HG03460 (cell line): Measurements from ENCODE around the gene GGTLC2.
"Not testable (repeated sequence)": the region's sequence is repeated elsewhere in the genome, so short reads cannot be mapped to it uniquely, and the experiment has no call there.

Experiments used
- ATAC-seq: cut with Tn5 transposase; IDR thresholded peaks from one replicate; pipeline ENCODE4 v1.9.1; 2021; ENCODE audit not compliant: unreplicated experiment

The GGTLC2 gene

DNA sequence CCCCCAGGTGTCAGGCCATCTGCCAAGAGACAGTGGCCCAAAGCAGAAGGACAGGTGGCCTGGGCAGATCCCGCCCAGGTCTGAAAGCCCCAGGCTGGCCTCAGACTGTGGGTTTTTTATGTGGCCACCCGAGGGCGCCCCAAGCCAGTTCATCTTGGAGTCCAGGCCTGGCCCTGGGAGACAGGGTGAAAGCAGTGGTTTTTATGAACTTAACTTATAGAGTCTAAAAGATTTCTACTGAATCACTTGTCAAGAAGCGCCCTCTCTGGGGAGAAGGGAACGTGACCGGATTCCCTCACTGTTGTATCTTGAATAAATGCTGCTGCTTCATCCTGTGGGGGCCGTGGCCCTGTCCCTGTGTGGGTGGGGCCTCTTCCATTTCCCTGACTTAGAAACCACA, 8.2 kb upstream of the GGTLC2 start:
- not testable (repeated sequence) for ATAC-seq

DNA sequence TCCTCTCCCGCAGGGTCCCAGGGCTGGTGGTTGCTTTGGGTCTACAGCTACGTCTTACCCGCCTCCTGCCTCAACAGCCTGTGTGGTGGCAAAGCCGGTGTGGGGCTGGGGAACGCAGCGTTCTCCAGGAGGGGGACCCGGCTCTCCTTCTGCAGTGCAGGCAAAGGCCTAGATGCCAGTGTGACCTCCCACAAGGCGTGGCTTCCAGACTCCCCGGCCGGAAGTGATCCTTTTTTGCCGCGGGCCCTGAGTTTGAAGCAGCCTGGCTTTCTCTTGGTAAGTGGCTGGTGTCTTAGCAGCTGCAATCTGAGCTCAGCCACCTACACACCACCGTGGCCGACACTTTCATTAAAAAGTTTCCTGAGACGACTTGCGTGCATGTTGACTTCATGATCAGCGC, 6.1 kb upstream of the GGTLC2 start:
- ATAC-seq, result not testable (repeated sequence)

DNA sequence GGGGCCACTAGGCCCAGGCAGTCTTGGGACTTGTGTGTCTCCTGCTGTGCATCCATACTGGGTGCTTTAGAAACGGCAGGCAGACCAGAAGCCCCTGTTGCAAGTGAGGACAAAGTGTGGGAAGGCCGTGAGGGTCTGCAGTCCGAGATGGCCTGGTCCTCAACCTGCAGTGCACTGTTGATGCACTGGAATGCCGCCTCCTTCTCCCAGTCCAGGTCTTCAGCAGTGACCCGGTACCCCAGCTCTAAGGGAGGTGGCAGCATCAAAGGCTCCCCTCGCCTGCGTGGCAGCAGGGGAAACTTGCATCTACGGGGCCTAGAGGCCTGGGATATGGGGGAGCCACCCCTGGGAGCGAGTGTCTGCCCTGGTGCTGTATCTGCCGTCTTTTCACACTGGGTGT, 2.2 kb upstream of the GGTLC2 start:
- ATAC-seq, result not testable (repeated sequence)

DNA sequence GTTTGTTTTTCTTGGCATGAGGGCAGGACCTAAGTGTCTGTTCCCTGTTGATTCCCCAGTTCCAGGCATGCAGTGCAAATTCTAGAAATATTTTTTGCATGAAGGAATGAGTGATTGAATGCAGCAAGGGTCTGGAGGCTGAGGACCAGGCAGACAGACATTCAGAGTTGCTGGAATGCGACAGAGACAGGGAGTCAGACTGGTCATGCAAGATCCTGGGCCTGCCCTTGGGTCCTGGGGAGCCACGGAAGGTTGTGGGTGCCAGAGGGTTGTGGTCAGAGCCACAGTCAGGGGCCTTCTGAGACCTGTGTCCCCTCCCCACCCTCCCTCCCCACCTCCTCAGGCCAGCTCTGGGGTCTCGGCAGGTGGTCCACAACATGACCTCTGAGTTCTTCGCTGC, 1.6 kb downstream of the GGTLC2 start:
- not testable (repeated sequence) for ATAC-seq

DNA sequence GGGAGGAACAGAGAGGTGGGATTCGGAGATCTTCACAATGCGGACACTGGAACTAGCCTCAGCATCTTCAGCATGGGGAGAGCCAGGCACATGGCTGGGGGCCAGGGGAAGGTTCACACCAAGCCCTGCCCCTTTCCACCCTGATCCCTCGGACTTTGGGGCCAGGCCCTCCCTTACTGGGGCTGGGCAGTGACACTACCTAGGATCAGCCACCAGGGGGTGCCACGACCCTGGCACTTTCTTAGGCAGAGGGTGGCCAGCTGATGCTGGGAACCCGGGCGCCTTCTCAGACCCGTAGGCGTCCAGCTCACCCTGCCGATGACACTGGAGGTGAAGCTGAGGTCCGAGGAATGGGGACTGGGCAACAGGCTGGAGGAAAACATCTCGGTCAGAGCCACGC, 3.5 kb downstream of the GGTLC2 start:
- ATAC-seq, result not testable (repeated sequence)

DNA sequence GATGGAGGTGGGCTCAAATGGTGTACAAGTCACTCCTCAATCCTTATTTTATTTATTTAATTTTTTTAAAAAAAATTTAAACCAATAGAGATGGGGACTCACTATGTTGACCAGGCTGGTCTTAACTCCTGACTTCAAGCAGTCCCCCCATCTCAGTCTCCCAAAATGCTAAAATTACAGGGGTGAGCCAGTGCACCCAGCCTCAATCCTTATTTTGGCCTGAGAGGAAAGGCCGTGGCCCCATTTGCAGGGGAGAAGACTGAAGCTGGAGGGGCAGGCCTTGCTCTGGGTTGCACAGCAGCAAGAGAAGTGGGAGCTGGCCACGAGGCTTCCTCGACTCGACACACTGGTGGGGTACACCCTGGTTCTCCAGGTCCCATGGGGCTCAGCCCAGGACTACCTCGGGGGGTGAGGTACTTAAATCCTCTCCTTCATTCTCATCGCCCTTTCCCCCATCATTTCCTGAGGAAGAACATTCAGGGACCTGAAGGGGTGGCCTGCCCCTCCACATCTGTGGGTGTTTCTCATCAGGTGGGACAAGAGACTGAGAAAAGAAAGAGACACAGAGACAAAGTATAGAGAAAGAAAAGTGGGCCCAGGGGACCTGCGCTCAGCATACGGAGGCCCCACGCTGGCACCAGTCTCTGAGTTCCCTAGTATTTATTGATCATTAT, 4.6 kb downstream of the GGTLC2 start:
- not testable (repeated sequence) for ATAC-seq

DNA sequence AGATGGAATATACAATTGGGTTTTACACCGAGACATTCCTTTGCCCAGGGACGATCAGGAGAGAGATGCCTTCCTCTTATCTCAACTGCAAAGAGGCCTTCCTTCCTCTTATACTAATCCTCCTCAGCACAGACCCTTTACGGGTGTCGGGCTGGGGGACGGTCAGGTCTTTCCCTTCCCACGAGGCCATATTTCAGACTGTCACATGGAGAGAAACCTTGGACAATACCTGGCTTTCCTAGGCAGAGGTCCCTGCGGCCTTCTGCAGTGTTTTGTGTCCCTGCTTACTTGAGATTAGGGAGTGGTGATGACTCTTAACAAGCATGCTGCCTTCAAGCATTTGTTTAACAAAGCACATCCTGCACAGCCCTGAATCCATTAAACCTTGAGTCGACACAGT, 5.3 kb downstream of the GGTLC2 start:
- not testable (repeated sequence) for ATAC-seq

DNA sequence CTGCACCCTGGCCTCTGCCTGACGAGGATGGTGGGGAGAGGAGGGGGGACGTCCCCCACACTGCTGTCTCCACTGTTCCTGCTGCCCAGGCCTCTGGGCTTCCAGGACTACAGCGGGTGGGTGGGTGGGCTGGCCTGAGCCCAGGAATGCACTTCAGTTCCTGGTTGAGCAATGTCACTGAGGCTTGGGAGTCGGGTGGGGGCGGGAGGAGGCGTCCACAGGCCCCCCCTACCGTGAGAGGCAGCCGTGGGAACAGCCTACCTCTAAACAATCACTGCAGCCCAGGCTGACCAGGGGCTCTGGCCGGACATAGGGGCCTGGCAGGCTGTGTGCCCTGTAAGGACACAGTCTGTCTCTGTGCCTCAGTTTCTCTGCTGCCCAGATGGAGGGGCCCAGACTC, 6.0 kb downstream of the GGTLC2 start:
- ATAC-seq, result not testable (repeated sequence)

DNA sequence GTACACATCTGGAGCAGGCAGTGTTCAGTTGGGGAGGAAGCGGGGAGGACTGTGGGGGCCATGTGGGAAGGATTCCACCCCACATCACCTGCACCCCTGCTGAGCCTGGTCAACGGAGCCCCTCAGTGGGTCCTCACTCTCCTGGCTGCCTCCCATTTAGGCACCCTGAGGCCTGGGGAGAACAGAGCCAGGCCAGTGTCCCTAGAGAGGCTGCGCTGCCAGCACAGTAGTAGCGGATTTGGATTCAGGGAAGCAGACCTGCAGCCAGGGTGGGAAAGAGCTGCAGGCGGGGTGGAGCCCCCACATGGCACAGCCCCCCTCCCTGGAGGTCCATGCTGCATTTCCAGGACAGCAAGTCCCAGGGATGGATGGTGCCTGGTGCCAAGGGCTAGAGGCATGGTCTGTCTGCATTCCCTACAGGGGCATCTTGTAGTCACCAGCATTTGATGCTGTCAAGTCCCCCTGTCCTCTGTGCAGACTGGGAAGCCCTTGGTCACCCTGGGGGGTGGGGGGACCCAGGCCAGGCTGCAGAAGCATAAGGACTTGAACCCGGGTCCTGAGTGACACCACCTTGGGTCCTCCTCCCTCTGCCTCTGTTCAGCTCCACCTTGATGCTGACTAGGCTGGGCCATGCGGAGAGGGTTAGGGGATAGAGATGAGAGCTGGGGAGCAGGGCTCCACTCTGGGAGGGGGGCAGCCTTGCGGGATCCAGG, 6.5 kb downstream of the GGTLC2 start:
- ATAC-seq, result not testable (repeated sequence)

DNA sequence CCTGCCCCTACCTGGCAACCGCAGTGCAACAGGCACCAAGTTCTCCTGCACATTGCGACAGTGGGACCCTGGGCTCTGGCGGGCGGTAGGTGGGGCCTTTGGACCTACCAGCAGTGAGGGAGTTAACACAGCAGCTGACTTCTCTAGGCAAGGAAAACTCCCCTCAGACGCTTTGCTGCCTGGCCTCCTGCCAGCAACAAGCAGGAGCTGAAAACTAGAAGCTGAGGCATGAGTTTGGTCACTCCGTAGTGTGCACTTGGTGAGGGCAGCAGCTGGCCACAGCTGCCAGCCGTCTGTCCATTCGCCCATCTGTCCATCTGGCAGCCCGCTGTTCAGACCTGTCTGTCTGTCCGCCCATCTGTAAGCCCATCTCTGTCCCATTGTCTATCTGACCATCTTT, 7.2 kb downstream of the GGTLC2 start:
- ATAC-seq, result not testable (repeated sequence)

DNA sequence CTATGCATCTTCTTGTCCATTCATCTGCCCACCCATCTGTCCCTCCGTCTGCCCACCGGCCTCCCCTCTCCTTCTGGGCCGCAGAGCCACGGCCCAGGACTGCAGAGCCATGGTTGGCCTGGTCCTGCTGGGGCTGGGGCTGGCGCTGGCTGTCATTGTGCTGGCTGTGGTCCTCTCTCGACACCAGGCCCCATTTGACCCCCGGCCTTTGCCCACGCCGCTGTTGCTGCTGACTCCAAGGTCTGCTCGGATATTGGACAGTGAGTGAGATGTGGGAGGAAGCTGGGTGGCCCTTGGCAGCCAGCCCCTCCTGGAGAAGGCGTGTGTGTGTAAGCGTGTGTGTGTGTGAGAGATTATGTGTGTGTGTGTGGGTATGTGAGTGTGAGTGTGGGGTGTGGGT, 7.7 kb downstream of the GGTLC2 start:
- ATAC-seq, result not testable (repeated sequence)

DNA sequence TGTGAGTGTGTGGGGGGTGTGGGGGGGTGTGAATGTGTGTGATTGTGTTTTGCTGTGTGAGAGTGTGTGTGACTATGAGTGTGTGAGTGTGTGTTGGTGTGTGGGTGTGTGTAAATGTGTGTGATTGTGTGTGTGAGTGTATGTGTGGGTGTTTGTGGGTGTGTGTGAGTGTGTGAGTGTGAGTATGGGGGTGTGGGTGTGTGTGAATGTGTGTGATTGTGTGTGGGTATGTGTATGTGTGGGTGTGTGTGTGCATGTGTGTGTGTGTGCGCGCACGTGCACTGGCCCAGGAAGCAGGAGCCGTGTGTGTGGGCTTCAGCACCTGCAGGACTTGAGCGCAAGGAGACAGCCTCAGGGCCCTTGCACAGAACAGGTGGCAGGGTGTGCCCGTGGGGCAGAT, 8.2 kb downstream of the GGTLC2 start:
- not testable (repeated sequence) for ATAC-seq

DNA sequence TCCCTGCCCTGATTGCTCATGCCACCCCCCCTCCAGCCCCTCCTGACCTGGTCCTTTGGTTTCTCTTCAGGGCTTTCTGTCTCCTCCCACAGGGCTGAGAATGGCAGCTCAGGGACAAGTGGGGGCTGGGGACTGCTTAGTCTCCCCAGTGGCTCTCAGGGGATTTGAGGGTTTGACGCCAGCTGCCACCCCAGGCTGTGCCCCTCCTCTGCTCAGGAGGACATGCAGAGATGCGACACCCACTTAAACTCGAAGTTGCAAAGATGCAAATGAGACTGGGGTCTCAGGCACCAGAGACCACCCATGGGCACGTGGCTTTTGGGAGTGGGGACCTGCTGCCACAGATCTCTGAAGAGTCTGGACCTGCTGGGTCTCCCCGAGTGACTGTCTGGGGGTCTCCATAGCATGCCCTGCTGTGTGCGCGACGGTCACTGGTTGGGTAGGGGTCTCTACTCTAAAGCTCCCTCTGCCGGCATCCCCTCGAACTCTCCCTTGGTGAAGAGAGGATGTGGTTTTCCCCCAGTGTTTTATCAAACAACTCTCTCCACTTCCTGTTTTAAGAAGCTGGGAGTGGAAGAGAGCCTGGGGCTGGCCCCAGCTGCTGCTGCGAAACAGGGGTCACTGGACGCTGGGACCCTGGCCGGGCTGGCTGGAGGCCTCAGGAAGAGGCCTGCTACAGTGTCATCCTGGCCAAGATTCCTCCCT, 9.4 kb downstream of the GGTLC2 start:
- ATAC-seq, result not testable (repeated sequence)

DNA sequence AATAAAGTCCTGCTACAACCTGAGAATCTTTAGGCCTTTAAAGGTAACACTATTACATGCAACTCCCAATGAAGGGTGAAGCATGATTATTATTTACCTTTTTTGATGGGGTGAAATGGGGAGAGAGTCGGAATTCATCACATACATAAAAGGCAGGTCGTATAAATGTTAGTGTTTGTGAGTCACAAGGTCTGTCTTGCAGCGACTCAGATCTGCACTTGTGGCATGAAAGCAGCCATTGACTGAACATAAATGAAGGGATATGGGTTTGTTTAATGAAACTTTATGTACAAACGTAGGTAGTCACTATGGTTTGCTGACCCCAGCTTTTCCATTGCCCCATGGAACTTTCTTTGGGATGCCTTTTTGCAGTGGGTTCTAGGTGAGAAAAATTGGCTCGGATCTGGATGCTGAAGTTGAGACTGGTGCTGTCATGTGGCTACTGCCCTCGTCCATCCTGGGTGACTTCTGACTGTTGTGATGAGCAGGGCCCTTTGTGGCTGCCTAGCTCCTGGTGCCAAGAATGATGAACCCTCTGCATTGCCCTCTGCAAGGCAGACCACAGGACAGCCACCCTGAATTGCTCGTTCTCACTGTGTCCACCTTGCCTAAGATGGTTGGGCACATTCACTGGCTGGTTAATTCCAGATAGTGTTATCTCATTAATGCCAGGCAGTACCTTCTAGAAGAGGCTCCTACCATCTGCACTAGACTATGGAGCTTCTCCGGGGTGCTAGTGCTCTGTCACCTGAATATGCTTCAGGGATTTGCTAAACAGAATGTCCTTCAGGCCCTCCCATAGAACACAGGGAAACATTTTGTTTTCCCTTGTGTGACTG, 11.3 kb downstream of the GGTLC2 start:
- ATAC-seq, result no peak

DNA sequence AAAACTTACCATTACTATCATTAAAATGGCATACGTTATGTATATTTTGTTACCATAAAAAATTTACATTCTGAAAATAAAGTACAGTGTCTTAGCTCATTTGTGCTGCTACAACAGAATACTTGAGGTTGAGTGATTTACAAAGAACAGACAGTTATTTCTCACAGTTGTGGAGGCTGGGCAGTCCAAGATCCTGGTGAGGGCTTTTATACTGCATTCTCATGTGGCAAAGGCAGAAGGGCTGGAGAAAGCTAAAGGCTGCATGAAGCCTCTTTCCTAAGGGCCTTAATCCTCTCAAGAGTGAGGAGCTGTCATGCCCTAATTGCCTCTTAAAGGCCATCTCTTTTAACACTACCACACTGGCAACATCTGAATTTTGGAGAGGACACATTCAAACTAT, 13.3 kb downstream of the GGTLC2 start:
- ATAC-seq, result no peak

DNA sequence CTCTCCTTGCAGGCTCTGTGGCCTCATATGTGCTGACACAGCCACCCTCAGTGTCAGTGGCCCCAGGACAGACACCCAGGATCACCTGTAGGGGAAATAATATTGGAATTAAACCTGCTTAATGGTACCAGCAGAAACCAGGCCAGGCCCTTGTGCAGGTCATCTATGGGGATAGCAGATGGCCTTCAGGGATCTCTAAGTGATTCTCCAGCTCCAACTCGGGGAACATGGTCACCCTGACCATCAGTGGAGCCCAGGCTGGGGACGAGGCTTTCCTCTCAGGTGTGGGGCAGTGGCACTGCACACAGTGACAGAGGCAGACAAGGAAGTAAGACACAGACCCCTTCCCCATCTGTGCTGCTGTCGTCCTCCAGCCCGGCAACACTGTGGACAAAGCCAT, 16.9 kb downstream of the GGTLC2 start:
- ATAC-seq, result no peak

DNA sequence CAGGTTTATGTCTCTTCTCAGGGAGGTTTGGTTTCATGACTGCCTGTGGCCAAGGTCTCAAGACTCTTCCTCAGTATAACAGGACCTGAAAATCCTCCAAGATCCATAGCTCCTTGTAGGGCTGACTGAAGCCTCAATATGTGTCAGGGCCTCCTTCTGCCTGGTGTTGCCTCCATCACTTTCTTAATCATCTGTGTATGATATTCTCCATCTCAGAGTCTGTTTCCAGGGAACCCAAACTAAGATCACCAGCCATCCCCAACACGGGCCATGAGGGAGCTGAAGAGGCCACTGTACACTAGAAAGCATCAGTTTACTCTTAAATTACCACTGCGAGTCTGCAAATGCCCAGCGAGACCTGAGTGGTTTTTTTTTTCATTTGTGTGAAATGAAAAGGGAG, 17.7 kb downstream of the GGTLC2 start:
- ATAC-seq, result no peak

DNA sequence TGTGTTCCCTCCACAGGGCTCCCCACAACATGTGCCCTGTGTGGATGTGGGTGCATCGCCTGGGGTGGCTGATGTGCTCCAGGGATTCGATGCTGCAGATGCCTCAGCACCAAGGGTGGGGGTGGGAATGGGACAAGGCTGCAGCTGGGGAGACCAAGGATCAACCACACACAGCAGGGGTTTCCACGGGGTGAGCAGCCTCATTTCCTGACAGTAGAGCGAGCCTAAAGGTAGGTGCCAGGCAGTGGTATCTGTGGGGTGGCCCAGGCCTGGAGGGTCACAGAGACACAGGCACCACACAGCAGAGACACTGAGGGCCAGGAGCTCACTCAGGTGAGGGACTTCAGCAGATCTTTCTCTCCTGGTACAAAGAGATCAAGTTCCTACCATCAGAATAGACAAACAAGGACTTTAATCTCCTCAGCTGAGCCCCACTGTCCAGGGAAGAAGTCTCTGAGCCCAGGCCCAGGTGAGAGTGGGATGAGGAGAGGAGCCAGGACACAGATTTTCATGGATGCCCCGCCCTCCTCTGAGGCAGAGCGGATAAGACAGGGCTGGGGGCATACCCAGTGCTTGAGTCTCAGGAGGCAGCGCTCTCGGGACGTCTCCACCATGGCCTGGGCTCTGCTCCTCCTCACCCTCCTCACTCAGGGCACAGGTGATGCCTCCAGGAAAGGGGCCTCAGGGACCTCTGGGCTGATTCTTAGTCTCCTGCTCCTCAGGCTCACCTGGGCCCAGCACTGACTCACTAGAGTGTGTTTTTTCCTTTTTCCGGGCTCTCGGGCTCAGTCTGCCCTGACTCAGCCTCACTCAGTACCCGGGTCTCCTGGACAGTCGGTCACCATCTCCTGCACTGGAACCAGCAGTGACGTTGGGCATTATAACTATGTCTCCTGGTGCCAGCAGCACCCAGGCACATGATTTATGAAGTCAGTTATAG, 19.7 kb downstream of the GGTLC2 start:
- ATAC-seq, result no peak

DNA sequence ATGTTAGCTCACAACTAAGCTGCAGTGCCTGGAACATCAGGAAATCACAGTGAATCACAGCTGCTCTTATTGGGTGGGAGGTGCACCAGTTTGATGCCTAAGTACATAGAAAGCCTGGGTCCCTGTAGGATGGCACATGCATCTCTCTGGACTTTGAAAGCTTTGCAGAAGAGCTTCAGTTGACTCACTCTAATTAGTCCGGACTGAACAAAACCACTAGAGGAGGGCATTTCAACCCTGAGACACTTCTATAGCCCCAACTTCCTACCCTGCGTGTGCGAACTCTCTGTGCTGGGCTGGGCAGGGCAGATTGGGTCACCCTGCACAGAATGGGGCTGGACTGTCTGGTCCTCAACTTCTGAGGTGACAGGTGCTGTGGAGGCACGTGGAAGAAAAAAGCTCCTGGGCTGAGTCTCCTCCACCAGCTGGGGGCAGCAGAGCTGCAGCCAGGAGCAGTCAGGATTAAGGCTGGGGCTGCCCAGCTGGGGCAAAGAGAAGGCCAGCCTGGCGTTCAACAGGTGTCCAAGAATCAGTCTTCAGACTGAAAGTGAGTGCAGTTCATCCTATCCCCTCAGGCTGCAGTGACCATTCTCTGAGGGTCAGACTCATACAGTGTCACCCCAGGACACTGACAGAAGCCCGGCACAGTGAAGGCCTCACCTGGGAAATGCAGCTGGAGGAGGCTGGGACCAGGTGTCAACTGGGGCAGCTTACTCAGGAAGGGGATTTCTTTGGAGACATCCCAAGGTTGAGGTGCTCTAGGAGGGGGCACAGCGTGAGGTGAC, 22.1 kb downstream of the GGTLC2 start:
- no peak for ATAC-seq
